VCaP (cell line): ENCODE measurements around the gene OMP.

Experiments
- H3K27ac ChIP-seq: fragments of 450-650 bp; 2 replicates; pipeline ENCODE4 v1.5.1; 2017
- TF ChIP-seq, protein P1 (sequence below): fragments of 450-650 bp; conservative IDR thresholded peaks from 2 replicates; pipeline ENCODE4 v1.5.1; 2017; ENCODE audit warnings: mild to moderate bottlenecking, moderate library complexity

Gene OMP

DNA sequence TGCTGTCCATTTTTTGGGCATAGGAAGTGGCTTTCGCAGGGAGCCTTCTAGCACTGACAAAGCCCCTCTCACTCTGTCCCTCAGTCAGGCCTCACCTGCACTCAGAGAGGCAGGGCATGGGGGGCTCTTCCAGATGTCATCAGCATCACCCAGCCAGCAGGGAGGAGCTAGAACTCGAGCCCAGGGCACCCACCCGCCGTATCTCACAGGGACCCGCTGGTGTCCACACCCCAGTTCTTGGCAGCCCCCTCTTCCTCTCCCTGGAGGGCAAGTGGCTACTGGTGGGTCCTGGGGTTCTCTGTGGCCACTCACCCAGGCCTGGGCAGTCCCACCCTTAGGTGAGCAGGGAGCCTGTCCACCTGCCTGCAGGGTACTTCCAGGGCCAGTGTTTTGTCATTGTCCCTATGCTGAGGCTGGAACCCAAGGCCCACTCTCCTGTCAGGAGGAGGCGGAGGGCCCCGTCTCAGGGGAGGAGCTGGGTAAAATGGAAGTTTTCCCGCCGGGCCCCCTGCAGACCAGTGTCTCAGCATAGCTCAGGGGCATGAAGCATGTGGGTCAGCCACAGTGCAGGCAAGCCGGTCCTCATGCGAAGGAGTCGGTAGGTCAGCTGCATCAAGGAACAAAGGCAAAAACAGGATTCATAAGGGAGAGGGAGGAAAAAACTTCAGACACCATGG is 47.2 kb downstream of the OMP start:
- H3K27ac ChIP-seq = no peak overlapping the region
- TF ChIP-seq, protein P1, sequence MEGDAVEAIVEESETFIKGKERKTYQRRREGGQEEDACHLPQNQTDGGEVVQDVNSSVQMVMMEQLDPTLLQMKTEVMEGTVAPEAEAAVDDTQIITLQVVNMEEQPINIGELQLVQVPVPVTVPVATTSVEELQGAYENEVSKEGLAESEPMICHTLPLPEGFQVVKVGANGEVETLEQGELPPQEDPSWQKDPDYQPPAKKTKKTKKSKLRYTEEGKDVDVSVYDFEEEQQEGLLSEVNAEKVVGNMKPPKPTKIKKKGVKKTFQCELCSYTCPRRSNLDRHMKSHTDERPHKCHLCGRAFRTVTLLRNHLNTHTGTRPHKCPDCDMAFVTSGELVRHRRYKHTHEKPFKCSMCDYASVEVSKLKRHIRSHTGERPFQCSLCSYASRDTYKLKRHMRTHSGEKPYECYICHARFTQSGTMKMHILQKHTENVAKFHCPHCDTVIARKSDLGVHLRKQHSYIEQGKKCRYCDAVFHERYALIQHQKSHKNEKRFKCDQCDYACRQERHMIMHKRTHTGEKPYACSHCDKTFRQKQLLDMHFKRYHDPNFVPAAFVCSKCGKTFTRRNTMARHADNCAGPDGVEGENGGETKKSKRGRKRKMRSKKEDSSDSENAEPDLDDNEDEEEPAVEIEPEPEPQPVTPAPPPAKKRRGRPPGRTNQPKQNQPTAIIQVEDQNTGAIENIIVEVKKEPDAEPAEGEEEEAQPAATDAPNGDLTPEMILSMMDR = no peak

DNA sequence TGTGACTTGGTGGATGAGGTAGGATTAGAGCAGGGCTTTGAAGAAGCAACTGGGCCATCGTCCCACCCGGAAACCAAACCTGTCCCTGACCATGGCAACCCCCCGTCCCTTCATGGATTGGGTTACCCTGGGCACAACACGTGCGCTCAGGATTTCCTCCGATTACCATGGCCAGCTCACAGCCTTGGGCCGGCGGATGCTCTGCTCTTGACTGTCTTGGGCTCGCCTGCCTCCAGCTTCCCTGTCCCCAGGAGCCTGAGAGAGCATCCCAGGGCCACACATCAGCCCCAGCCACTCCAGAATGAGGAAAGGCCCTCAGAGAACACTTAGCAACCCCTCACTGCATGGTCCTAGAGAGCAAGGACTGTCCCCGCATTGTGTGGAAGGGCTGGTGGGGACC is 48.2 kb downstream of the OMP start:
- H3K27ac ChIP-seq = no peak overlapping the region
- TF ChIP-seq, protein P1 = no peak

DNA sequence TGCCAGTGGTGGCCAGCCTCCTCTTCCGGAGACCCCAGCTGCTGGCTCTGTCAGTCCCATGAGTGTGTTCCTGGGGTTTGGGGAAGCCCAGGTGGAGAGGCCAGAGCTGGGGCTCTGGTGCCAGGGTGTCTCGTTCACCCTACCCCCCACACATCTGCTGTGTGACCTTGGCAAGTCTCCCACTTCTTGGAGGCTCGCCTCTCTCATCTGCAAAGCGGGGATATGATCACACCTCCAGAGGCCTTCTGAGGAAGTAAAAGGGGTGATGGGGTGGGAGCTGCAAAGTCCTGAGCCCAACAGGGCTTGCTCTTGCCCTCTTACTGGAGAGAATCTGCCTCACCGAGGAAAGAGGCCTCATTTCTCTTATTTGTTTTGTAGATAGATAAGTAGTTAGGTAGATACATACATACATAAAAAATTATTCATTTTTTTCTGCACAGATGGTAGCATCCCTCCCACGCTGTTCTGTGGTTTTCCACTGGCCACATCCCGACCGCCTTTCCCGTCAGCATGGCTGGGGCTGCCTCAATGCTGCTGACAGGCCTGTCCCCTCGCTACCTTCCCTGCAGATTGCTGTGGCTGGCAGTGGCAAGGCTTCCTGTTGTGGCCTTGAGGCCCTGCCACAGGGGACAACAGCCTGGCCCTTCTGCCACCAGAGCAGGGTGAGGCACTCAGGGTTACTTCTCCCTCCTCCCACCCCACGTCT is 49.3 kb downstream of the OMP start:
- TF ChIP-seq, protein P1 = no peak
- H3K27ac ChIP-seq = no peak overlapping the region

DNA sequence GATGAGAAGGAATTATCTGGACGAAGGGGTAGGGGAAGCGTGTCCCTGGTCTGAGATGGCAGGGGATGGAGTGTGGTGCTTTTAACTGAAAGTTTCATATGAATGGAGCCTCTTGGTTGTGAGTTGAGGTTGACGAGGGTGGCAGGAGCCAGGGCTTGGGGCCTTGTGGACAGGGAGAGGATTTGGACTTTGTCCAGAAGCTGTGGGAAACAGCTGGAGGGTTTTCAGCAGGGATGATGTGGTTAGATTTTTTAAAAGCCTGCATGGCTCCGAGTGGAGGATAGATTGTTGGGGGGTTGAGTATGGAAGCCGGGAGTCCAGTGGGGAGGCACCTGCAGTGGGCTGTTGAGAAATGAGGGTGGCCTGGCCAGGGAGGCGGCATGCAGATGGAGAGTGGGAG is 50.2 kb downstream of the OMP start:
- no peak overlapping the region for H3K27ac ChIP-seq
- TF ChIP-seq, protein P1 = no peak
